Upper lobe of left lung (tissue), 6 donors: ENCODE data around the gene SLC44A5. TPM values are rescaled to one million over a fixed set of nuclear protein-coding genes. Genes with fewer than 3 reads are reported as not detected.
"Not testable (repeated sequence)": the region's sequence is repeated elsewhere in the genome, so short reads cannot be mapped to it uniquely, and the experiment has no call there.

Source experiments
- ATAC-seq, 2 donors: fragments of 200-7000 bp; cut with Tn5 transposase; one replicate each; pipeline ENCODE4 v1.9.1; 2022; ENCODE audit warnings: mild to moderate bottlenecking in 2 of 2, moderate library complexity in 2 of 2; ENCODE audit not compliant: low FRiP score in 2 of 2
- DNase-seq, 2 donors: peaks; one replicate each; pipeline ENCODE4 v3.0.0-alpha.2; 2019 to 2020
- H3K27ac ChIP-seq, 4 donors: fragments of 200-600 bp; sonication (generic); one replicate each; pipeline ENCODE4 v1.5.1; 2016 to 2019
- H3K27me3 ChIP-seq, 4 donors: fragments of 200-600 bp; sonication (generic); one replicate each; pipeline ENCODE4 v1.5.1; 2017 to 2019
- H3K36me3 ChIP-seq, 4 donors: fragments of 200-600 bp; sonication (generic); one replicate each; pipeline ENCODE4 v1.5.1; 2016 to 2019
- H3K4me1 ChIP-seq, 4 donors: fragments of 200-600 bp; sonication (generic); one replicate each; pipeline ENCODE4 v1.5.1; 2018 to 2019
- H3K4me3 ChIP-seq, 4 donors: fragments of 200-600 bp; sonication (generic); one replicate each; pipeline ENCODE4 v1.5.1; 2017 to 2019; ENCODE audit warnings: mild to moderate bottlenecking in 2 of 4, moderate library complexity in 1 of 4
- H3K9me3 ChIP-seq, 4 donors: fragments of 200-600 bp; sonication (generic); one replicate each; pipeline ENCODE4 v1.5.1; 2018 to 2019
- CTCF ChIP-seq, 6 experiments: fragments of 450-650 bp in 4 of 6; fragments of 200-600 bp in 2 of 6; sonication (generic) in 2 of 6; IDR thresholded peaks; one replicate each; pipeline ENCODE4 v1.5.1; 2016 to 2019; ENCODE audit warnings: antibody characterized with exemption in 6 of 6
- EP300 ChIP-seq, 4 donors: sonication (generic); formaldehyde crosslinking; IDR thresholded peaks; one replicate each; pipeline ENCODE4 v1.5.1; 2017; ENCODE audit warnings: antibody characterized with exemption in 4 of 4, control low read depth in 2 of 4
- POLR2A ChIP-seq, 4 donors: fragments of 450-650 bp; IDR thresholded peaks; one replicate each; pipeline ENCODE4 v1.5.1; 2016 to 2017; ENCODE audit warnings: antibody characterized with exemption in 4 of 4, mild to moderate bottlenecking in 2 of 4
- POLR2AphosphoS5 ChIP-seq, 2 donors: sonication (generic); formaldehyde crosslinking; IDR thresholded peaks; one replicate each; pipeline ENCODE4 v1.5.1; 2017; ENCODE audit warnings: antibody characterized with exemption in 2 of 2
- WGBS, 2 donors: methylation state at CpG; one replicate each; pipeline ENCODE4 v1.1.5; 2017 to 2018; 5-methylcytosine and 5-hydroxymethylcytosine counted together
- total RNA-seq, 6 donors: library from RNA; depleted of rRNA in 4 of 6; stranded (reverse); fragments of >200 nt in 4 of 6; gene quantifications; one replicate each; pipeline versions ENCODE4 v1.1.0 to v1.2.1, GENCODE V29; 2016 to 2021
- donor health status: DM: no; HTN: no; CAD: no; lungs with moderate emphysema.
- donor health status: DM: no; HTN: yes; CAD: no; lungs with severe emphysema.

The SLC44A5 gene
- total RNA-seq, result 1 to 10 TPM in 2 of 6 donors, under 1 TPM in 3, not detected in 1; 0.11 to 4.2 (median 0.40) TPM

- H3K27me3 ChIP-seq, result peaks cover 0 to 23% (median 6%) of the 10 kb centered on the region in 4 donors
- WGBS, 2 donors, result 67 to 72% methylated on average over 1 of the region's 1 CpG
- no peak for DNase-seq
- H3K27ac ChIP-seq, result no peak within 1 kb of the TSS
- H3K36me3 ChIP-seq, result no peaks in the 10 kb centered on the region
- ATAC-seq, result no peak
- TF ChIP-seq POLR2A (IDR thresholded peaks at IDR 0.05), result no peak
- TF ChIP-seq EP300 (IDR thresholded peaks at IDR 0.05), result no peak
- TF ChIP-seq POLR2AphosphoS5 (IDR thresholded peaks at IDR 0.05), result no peak
- TF ChIP-seq CTCF (IDR thresholded peaks at IDR 0.05), result no peak
- peaks cover 14 to 18% (median 16%) of the 10 kb centered on the region in 4 donors for H3K4me1 ChIP-seq
- no peak within 1 kb of the TSS for H3K4me3 ChIP-seq
- H3K9me3 ChIP-seq, result no peaks in the 10 kb centered on the region
These were observed at the start of gene SLC44A5 for GRCh38 chr1:75611014-75611413. TSS of gene SLC44A5 (minus strand) at chr1:75611114. CDS start at chr1:75541447, 69,667 bp downstream.

- H3K4me1 ChIP-seq, result no peaks in the 10 kb centered on the region
- no peak for TF ChIP-seq CTCF (IDR thresholded peaks at IDR 0.05)
- no peak for TF ChIP-seq EP300 (IDR thresholded peaks at IDR 0.05)
- DNase-seq, result no peak
- H3K36me3 ChIP-seq, result no peaks in the 10 kb centered on the region
- 67 to 79% methylated on average over 1 of the region's 1 CpG for WGBS, 2 donors
- H3K4me3 ChIP-seq, result no peak overlapping the region
- H3K27me3 ChIP-seq, result no peaks in the 10 kb centered on the region
- no peak for ATAC-seq
- H3K27ac ChIP-seq, result no peak overlapping the region
- H3K9me3 ChIP-seq, result peaks cover 0 to 14% (median 9%) of the 10 kb centered on the region in 4 donors
These were observed 45.0 kb upstream of the SLC44A5 start for GRCh38 chr1:75655931-75656330.

GRCh38 chr1:75647183-75647582 lies 36.3 kb upstream of the SLC44A5 start:
- WGBS, 2 donors, result 75% methylated on average over 2 of the region's 2 CpGs; no CpG with 5 or more reads in 1 of the 2 donors
- not testable (repeated sequence) for ATAC-seq, H3K9me3 ChIP-seq, H3K27ac ChIP-seq, H3K27me3 ChIP-seq, H3K4me3 ChIP-seq, H3K4me1 ChIP-seq, H3K36me3 ChIP-seq, DNase-seq

- not testable (repeated sequence) for H3K4me3 ChIP-seq, ATAC-seq, H3K4me1 ChIP-seq, H3K27ac ChIP-seq, H3K9me3 ChIP-seq, H3K36me3 ChIP-seq, H3K27me3 ChIP-seq, DNase-seq
- 86 to 92% methylated on average over 3 to 4 of the region's 4 CpGs for WGBS, 2 donors
These were observed 34.2 kb upstream of the SLC44A5 start for GRCh38 chr1:75645153-75645552.

- ATAC-seq (no peak), DNase-seq (no peak)
- WGBS, 2 donors, result 65 to 76% methylated on average over 1 of the region's 1 CpG
- Histone ChIP-seq H3K27me3 (no peaks in the 10 kb centered on the region), H3K27ac (no peak overlapping the region), H3K4me1 (no peaks in the 10 kb centered on the region), H3K36me3 (no peaks in the 10 kb centered on the region), H3K9me3 (peaks cover 0 to 8% (median 5%) of the 10 kb centered on the region in 4 donors), H3K4me3 (no peak overlapping the region)
- TF ChIP-seq CTCF (IDR thresholded peaks at IDR 0.05) (no peak), POLR2A (IDR thresholded peaks at IDR 0.05) (no peak), EP300 (IDR thresholded peaks at IDR 0.05) (no peak), POLR2AphosphoS5 (IDR thresholded peaks at IDR 0.05) (no peak)
These were observed 32.5 kb upstream of the SLC44A5 start for GRCh38 chr1:75643460-75643859.

- Histone ChIP-seq H3K27me3 (no peaks in the 10 kb centered on the region), H3K4me1 (no peaks in the 10 kb centered on the region), H3K4me3 (no peak overlapping the region), H3K9me3 (no peaks in the 10 kb centered on the region), H3K36me3 (no peaks in the 10 kb centered on the region), H3K27ac (no peak overlapping the region)
- 57 to 65% methylated on average over 3 of the region's 3 CpGs for WGBS, 2 donors
- TF ChIP-seq EP300 (IDR thresholded peaks at IDR 0.05) (no peak), POLR2AphosphoS5 (IDR thresholded peaks at IDR 0.05) (no peak), CTCF (IDR thresholded peaks at IDR 0.05) (no peak), POLR2A (IDR thresholded peaks at IDR 0.05) (no peak)
- DNase-seq, result no peak
- no peak for ATAC-seq
These were observed 30.4 kb upstream of the SLC44A5 start for GRCh38 chr1:75641325-75641724.
